Activated CD8-positive, alpha-beta T cell treated with anti-CD3 and anti-CD28 coated beads for 36 hours (primary cell): Measurements from ENCODE around the gene MATN1. TPM values are rescaled to one million over a fixed set of nuclear protein-coding genes. Genes with fewer than 3 reads are reported as not detected.
A peak's percentile ranks its signal among the peaks of the same experiment; 100 is the strongest.

Experiments used
- ATAC-seq: fragments of 200-7000 bp; cut with Tn5 transposase; one replicate; pipeline ENCODE4 v1.10.0; 2021; ENCODE audit warnings: mild to moderate bottlenecking, moderate library complexity
- CTCF ChIA-PET: fragments of 350-600 bp; sonication (Branson Sonifier 250); formaldehyde crosslinking; loops from one replicate; lab custom pipeline; 2021; ENCODE audit warnings: antibody characterized with exemption; lab: Charles Lee
- POLR2A ChIA-PET: fragments of 350-600 bp; sonication (Branson Sonifier 250); formaldehyde crosslinking; loops from one replicate; lab custom pipeline; 2021; ENCODE audit warnings: antibody characterized with exemption; lab: Charles Lee
- DNase-seq: peaks from one replicate; pipeline ENCODE4 v3.0.0-alpha.2; 2020
- H3K27ac Mint-ChIP-seq: one replicate; pipeline ENCODE4 v1.8.0; 2021; ENCODE audit warnings: mild to moderate bottlenecking, mixed read lengths
- H3K27me3 Mint-ChIP-seq: one replicate; pipeline ENCODE4 v1.8.0; 2021; ENCODE audit warnings: mixed read lengths
- H3K36me3 Mint-ChIP-seq: one replicate; pipeline ENCODE4 v1.8.0; 2021; ENCODE audit warnings: low read depth, mixed read lengths
- H3K4me1 Mint-ChIP-seq: one replicate; pipeline ENCODE4 v1.8.0; 2021; ENCODE audit warnings: low read depth, mixed read lengths
- H3K4me3 Mint-ChIP-seq: one replicate; pipeline ENCODE4 v1.8.0; 2021; ENCODE audit warnings: mild to moderate bottlenecking, moderate library complexity, mixed read lengths
- H3K9me3 Mint-ChIP-seq: one replicate; pipeline ENCODE4 v1.8.0; 2021; ENCODE audit warnings: mixed read lengths
- CTCF ChIP-seq: fragments of 200-600 bp; IDR thresholded peaks from one replicate; pipeline ENCODE4 v1.8.0; 2022; ENCODE audit warnings: antibody characterized with exemption, mild to moderate bottlenecking
- intact Hi-C: fragments of 100-400 bp; cut with micrococcal nuclease; formaldehyde crosslinking; loops from one replicate; pipeline ENCODE4 v1.10.0; 2022
- total RNA-seq, 2 experiments: library from RNA; stranded (reverse); gene quantifications; one replicate each; pipeline ENCODE4 v1.2.3, GENCODE V29; 2021

MATN1 gene
- total RNA-seq, 2 experiments from 2014 or later = 0.45 to 1.4 TPM

- intact Hi-C loops = no loop called here
- no peaks in the 10 kb centered on the region for H3K9me3 Mint-ChIP-seq
- no peak overlapping the region for H3K4me3 Mint-ChIP-seq
- DNase-seq (no peak), ATAC-seq (no peak)
- ChIA-PET POLR2A (interaction anchor here (0.8 to 36.3 kb wide), 3 partner anchors 12 to 21 kb away, joined by 4 to 671 read pairs (median 6); partner anchors contain the start of gene LAPTM5), CTCF (interaction anchor here (1.8 to 2.0 kb wide), 2 partner anchors 18 to 42 kb away, joined by 8 to 9 read pairs; no protein-coding TSS in a partner anchor)
- H3K27ac Mint-ChIP-seq = peak overlapping the region; percentile 78
- no peak for TF ChIP-seq CTCF
- peaks cover 85% of the 10 kb centered on the region for H3K36me3 Mint-ChIP-seq
- no peaks in the 10 kb centered on the region for H3K27me3 Mint-ChIP-seq
- peaks cover 56% of the 10 kb centered on the region for H3K4me1 Mint-ChIP-seq
Observed at GRCh38 chr1:30737357-30738039, 14.1 kb upstream of the MATN1 start.

- peaks cover 75% of the 10 kb centered on the region for H3K36me3 Mint-ChIP-seq
- TF ChIP-seq CTCF = no peak
- ChIA-PET CTCF (interaction anchor here (1.2 to 2.8 kb wide), 3 partner anchors 11 to 17 kb away, joined by 3 to 9 read pairs (median 9); partner anchors contain the start of gene MATN1), POLR2A (interaction anchor here (1.0 to 36.3 kb wide), 4 partner anchors 8 to 23 kb away, joined by 3 to 671 read pairs (median 4); partner anchors contain the start of genes LAPTM5 and MATN1)
- H3K4me3 Mint-ChIP-seq = no peak overlapping the region
- intact Hi-C loops = no loop called here
- DNase-seq (no peak), ATAC-seq (no peak)
- no peaks in the 10 kb centered on the region for H3K27me3 Mint-ChIP-seq
- peaks cover 42% of the 10 kb centered on the region for H3K4me1 Mint-ChIP-seq
- no peaks in the 10 kb centered on the region for H3K9me3 Mint-ChIP-seq
- peak overlapping the region; percentile 74 for H3K27ac Mint-ChIP-seq
Observed at GRCh38 chr1:30735668-30736498, 12.5 kb upstream of the MATN1 start.

GRCh38 chr1:30735124-30735523 lies 11.7 kb upstream of the MATN1 start:
- Mint-ChIP-seq H3K4me1 (peaks cover 38% of the 10 kb centered on the region), H3K27me3 (no peaks in the 10 kb centered on the region), H3K9me3 (no peaks in the 10 kb centered on the region), H3K27ac (peak overlapping the region; percentile 74), H3K36me3 (peaks cover 69% of the 10 kb centered on the region), H3K4me3 (no peak overlapping the region)
- ATAC-seq (no peak), DNase-seq (no peak)
- POLR2A ChIA-PET = interaction anchor here (1.2 to 36.3 kb wide), 3 partner anchors 9 to 24 kb away, joined by 3 to 671 read pairs (median 5); partner anchors contain the start of gene LAPTM5
- CTCF ChIA-PET = interaction anchor here (1.1 to 2.8 kb wide), 4 partner anchors 9 to 67 kb away, joined by 3 to 9 read pairs (median 4); partner anchors contain the start of gene MATN1
- TF ChIP-seq CTCF = no peak
- intact Hi-C loops = no loop called here

GRCh38 chr1:30734580-30734979 lies 11.2 kb upstream of the MATN1 start:
- Mint-ChIP-seq H3K27ac (peak overlapping the region; percentile 74), H3K4me1 (peaks cover 33% of the 10 kb centered on the region), H3K36me3 (peaks cover 63% of the 10 kb centered on the region), H3K4me3 (no peak overlapping the region), H3K27me3 (no peaks in the 10 kb centered on the region), H3K9me3 (no peaks in the 10 kb centered on the region)
- DNase-seq (no peak), ATAC-seq (no peak)
- POLR2A ChIA-PET = interaction anchor here (1.6 to 36.3 kb wide), 2 partner anchors 9 to 24 kb away, joined by 5 to 671 read pairs; partner anchors contain the start of gene LAPTM5
- CTCF ChIA-PET = interaction anchor here (1.1 to 2.8 kb wide), 4 partner anchors 10 to 67 kb away, joined by 3 to 9 read pairs (median 4); partner anchors contain the start of gene MATN1
- intact Hi-C loops = no loop called here
- no peak for TF ChIP-seq CTCF
